ENCODE data around the gene TBC1D1.
A peak's percentile ranks its signal among the peaks of the same experiment; 100 is the strongest.

TBC1D1 gene

DNA sequence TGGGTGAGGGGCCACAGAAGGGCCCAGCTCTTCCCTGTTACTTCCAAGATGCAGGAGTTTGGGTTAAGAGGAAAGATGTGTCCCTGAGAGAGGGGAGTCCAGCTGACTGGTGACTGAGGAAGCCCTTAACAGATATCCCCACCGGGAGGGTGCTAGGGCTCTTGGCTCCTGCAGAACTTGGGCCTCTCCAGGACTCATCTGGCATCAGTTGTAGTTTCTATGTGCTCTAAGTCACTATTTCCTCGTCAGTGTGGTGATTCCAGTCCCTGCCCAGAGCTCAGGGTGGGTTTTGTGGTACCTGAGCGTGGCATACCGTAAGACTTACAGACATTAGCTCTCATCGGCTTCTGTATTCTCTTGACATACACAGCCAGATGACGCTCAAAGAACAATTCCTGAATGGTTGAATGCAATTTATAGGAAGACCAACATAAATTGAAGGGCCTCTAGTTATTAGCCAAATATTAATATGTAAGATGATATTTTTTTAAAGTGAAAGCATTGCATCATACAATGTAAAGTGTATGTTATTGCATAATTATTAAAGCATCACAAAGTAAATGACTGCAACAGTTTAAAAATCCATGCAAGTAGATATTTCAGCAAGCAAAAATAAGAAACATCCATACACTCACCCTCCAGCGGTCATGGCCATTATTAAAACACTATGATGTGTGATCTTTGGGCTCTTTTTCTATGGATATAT, 264.9 kb downstream of the TBC1D1 start:
- H3K4me3 ChIP-seq (replicated peaks; ENCODE audit: low read depth, low read length): no peak overlapping the region
- TF ChIP-seq, protein P1, sequence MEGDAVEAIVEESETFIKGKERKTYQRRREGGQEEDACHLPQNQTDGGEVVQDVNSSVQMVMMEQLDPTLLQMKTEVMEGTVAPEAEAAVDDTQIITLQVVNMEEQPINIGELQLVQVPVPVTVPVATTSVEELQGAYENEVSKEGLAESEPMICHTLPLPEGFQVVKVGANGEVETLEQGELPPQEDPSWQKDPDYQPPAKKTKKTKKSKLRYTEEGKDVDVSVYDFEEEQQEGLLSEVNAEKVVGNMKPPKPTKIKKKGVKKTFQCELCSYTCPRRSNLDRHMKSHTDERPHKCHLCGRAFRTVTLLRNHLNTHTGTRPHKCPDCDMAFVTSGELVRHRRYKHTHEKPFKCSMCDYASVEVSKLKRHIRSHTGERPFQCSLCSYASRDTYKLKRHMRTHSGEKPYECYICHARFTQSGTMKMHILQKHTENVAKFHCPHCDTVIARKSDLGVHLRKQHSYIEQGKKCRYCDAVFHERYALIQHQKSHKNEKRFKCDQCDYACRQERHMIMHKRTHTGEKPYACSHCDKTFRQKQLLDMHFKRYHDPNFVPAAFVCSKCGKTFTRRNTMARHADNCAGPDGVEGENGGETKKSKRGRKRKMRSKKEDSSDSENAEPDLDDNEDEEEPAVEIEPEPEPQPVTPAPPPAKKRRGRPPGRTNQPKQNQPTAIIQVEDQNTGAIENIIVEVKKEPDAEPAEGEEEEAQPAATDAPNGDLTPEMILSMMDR (IDR thresholded peaks at IDR 0.05; ENCODE audit: low read depth, low read length, missing control alignments): no peak
- DNase-seq (ENCODE audit: extremely low read depth, low read depth): no peak

DNA sequence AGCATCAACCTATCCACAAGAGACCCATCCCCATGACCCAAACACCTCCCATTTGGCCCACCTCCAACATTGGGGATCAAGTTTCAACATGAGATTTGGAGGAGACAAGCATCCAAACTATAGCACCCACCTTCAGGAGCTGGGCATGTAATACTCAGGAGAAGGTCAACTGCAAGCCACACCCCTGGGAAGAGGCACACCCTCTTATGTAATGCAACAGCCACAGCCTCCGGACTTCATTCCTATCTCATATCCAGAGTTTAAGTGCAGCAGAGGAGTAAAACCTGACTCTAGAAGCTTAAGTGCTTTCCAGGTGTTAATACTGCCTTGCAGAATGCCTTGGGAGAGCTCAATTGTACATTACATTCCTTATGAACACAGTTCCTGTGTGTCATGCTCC, 266.7 kb downstream of the TBC1D1 start:
- TF ChIP-seq, protein P1 (IDR thresholded peaks at IDR 0.05; ENCODE audit: low read depth, low read length, missing control alignments): no peak
- DNase-seq (ENCODE audit: extremely low read depth, low read depth): no peak
- H3K4me3 ChIP-seq (replicated peaks; ENCODE audit: low read depth, low read length): no peak overlapping the region

DNA sequence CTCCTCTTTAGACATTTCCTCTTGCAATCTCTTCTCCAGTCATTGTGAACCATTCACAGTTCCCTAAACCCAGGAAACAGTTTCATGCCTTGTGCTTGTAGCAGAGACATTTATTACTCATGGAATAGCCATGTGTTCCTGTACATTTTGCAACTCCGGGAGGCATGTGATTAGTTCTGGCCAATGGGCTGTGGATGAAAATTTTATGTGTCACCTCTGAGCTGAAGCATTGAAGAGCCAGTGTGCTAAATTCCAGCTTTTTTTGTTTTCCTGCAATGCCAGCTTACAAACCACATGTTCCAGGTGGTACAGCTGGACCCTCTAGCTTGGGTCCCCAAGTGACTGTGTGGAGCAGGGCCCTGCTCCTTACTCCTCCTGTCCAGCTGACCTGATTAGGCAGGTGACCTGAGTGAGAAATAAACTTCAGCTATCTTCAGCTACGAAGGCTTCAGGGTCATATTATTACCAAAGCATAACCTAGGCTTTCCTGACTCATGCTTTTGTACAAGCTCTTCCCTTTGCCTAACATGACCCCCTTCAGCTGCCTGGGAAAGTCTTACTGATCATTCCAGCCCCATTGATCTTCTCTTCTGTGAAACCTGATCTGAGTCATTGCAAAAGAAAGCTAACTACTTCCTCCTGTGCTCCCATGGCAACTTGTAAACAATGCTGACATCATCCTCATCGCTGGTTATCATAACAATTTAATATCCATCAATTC, 269.8 kb downstream of the TBC1D1 start:
- TF ChIP-seq, protein P1 (IDR thresholded peaks at IDR 0.05; ENCODE audit: low read depth, low read length, missing control alignments): no peak
- DNase-seq (ENCODE audit: extremely low read depth, low read depth): peak; percentile 84

DNA sequence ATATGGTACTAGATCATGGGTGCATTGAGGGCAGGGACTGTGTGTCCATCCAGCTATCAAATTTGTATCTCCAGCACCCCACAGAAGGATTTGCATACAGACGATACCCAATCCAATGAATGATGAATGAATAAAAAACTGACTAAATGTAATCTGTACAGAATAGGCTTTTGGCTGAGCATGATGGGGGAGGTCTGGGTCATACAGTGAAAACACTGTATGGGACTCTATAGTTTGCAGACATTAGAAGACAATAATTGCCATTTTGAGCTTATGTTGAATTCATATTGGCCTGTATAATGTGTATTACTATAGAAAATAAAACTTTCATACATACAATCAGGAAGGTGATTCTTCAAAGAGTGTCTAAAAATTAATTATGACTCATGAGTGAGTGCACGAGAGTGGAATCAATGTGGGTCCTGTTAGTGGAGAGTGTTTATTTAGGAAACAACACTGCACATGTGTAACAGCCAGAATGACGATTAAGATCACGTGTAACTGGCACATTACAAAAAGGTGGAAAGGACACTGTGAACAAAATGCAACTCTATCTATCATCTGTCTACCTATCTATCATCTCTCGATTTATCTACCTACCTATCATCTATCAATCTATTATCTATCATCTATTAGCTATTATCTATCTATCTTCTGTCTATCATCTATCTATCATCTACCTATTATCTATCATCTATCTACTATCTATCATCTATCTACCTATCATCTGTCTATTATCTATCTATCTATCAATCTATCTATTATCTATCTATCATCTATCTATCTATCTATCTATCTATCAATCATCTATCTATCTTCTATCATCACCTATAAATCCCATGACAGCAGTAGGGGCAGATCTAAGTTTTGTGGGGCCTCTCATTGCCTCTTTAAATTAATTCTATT, 270.6 kb downstream of the TBC1D1 start:
- H3K4me3 ChIP-seq (replicated peaks; ENCODE audit: low read depth, low read length): no peak overlapping the region
- no peak for DNase-seq (ENCODE audit: extremely low read depth, low read depth)
- TF ChIP-seq, protein P1 (IDR thresholded peaks at IDR 0.05; ENCODE audit: low read depth, low read length, missing control alignments): no peak

More for the DNA sequence above, 269.8 kb downstream of the TBC1D1 start:
- no peak overlapping the region for H3K4me3 ChIP-seq (replicated peaks; ENCODE audit: low read depth, low read length)

DNA sequence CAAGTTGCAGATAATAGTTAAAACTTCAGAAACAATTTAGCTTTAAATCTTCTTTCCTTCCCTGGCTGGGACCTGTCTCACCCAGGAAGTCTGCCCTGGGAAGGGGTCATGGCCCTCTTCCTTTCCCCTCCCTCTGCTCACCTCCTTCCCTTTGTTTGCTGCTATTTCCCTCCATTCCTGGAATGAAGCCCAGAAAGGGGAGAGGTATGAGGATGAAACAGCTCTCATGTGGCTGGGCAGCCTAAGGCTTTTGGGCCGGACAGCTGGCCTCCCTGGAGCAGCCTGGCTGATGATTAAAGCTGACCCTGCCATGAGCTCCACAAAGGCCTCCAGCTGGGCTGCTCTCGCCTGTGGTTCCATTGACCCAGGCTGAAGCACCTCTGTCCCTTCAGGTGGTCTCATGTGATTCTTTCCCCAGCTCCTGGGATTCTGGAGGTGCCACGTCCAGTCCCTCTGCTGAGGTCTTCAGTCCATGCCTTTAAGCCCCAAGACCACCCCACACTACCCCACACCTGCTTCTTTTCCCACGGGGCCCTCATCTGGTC, 271.4 kb downstream of the TBC1D1 start:
- no peak for DNase-seq (ENCODE audit: extremely low read depth, low read depth)
- no peak overlapping the region for H3K4me3 ChIP-seq (replicated peaks; ENCODE audit: low read depth, low read length)
- TF ChIP-seq, protein P1 (IDR thresholded peaks at IDR 0.05; ENCODE audit: low read depth, low read length, missing control alignments): no peak

DNA sequence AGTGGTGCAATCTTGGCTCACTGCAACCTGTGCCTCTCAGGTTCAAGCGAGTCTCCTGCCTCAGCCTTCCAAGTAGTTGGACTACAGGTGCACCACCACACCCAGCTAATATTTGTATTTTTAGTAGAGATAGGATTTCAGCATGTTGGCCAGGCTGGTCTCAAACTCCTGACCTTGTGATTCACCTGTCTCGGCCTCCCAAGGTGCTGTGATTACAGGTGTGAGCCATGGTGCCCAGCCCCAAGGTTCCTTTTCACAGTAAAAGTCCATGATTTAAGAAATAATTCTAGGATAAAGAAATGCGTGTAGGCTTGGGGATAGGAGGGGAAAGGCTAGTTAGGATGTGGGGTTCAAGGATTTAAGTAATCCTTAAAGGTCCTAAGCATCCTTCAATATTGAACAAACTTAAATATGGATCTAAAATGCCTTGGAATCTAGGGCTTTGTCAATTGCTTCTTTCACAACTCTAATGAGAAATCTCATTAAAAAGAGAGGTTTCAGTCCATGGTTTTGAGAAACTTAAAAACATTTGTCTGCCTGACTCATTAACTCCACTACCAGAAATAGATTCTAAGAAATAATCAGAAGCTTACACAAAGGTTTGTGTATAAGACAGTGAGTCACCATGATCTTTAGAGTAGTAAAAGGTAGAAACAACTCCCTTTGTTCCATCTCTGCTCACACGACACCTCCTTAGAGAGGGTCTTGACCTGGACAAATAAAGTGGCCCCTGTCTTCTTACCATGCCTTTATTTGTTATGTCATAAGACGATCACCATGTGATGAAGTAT, 272.5 kb downstream of the TBC1D1 start:
- H3K4me3 ChIP-seq (replicated peaks; ENCODE audit: low read depth, low read length): no peak overlapping the region
- DNase-seq (ENCODE audit: extremely low read depth, low read depth): no peak
- TF ChIP-seq, protein P1 (IDR thresholded peaks at IDR 0.05; ENCODE audit: low read depth, low read length, missing control alignments): no peak
